Right ventricle myocardium superior (tissue), 1 donor: ENCODE data around the gene DCN. TPM values are rescaled to one million over a fixed set of nuclear protein-coding genes. Genes with fewer than 3 reads are reported as not detected.
A peak's percentile ranks its signal among the peaks of the same experiment; 100 is the strongest.

Source experiments
- ATAC-seq: fragments of 200-7000 bp; cut with Tn5 transposase; one replicate; pipeline ENCODE4 v1.9.1; 2020; ENCODE audit warnings: mild to moderate bottlenecking; ENCODE audit not compliant: poor library complexity
- DNase-seq: peaks from one replicate; pipeline ENCODE4 v3.0.0-alpha.2; 2020
- intact Hi-C: fragments of 100-400 bp; cut with DNase I; formaldehyde crosslinking; loops from one replicate; pipeline ENCODE4 v1.11.2; 2022
- total RNA-seq: library from RNA; stranded (reverse); fragmentation: NEBNext Ultra II Directional; extraction: Animal tissue kit (Norgen Biotek cat#: 25700); gene quantifications from one replicate; pipeline ENCODE4 v1.2.1, GENCODE V29; 2021
- donor health status: DM: no; HTN: yes; CAD: no; lungs with severe emphysema.

The DCN gene
- total RNA-seq, 1 donor from 2014 or later: 800 TPM

DNA sequence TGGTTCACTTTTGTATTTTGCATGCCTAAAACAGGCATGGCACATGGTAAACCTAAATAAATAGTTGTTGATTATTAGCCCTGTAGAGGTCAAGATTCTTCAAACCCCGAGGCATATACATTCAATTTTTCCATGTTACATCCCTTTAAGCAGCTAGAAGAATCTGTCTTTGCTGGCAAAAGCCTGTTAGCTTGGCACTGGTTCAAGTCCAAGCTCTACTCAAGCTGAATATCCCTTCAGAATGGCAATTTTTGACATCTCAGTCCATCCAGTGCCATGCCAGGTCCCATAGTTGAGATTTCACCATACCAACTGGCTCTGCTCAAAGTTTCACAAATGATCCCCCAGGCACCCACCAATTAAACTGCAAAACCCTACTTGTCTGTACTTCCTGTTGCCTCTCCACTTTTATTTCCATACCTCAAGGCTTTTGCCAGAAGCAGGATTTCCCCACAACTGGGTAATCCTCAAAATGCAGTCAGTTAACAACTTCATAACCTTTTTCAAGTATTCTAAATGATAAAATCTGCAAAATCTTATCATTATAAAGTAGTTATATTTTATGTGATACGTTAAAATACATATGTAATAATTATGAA is 9.0 kb upstream of the DCN start:
- DNase-seq (no peak), ATAC-seq (no peak)
- intact Hi-C loops: no loop called here

DNA sequence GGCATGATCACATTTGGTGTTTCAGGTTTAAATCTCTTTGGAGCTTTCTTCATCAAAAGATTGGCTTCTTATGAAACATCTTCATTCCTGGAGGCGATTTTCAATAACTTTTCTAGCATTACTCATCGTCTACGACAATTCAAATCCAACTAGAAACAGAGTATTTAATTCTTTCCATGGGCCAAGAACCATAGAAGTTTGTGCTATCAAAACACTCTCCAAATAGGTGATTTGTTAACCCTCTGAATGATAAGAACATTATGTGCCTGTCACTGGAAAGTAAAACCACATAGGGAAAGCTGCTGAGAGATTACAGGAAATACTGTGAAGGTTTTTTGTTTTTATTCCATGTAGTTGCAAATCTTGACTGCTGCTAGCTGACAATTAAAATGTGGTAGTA is 6.9 kb upstream of the DCN start:
- intact Hi-C loops: no loop called here
- DNase-seq: no peak
- no peak for ATAC-seq

DNA sequence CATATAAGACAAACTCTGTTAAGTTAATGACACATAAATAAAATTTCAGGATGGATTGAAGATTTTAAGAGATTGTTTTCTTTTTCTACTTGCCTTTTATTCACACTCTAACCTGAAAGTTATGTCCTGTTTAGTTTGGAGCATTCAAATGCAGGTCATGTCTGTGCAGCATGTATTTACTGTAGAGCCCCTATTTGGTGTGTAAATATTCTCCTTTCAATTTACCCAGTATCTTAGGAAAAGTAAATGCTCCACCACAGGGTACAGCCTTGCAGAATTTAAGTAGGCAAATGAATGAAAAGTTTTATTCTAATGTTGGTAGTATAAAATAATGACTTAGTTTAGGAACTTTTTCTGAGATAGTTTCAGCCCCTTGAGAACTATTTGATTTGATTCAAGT is 6.2 kb upstream of the DCN start:
- no peak for DNase-seq
- no peak for ATAC-seq
- intact Hi-C loops: no loop called here

DNA sequence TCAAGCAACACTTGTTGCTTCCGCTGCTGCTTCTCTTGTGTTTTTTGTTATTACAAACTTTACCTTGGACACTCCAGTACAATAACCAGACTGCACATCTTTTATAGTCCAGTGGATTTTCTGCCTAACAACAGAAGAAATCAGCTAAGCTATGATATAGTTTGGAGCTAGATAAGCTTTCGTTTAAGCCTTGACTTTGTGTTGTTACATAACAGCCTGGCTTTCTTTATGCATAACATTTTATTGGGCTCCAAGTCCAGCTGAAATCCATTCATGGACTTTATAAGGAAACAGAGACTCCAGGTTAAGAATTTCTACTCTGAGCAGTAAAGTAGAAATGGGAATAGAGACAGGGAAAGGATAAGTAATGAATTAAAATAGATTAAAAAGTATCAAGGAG is 3.5 kb upstream of the DCN start:
- DNase-seq (no peak), ATAC-seq (no peak)
- intact Hi-C loops: no loop called here

DNA sequence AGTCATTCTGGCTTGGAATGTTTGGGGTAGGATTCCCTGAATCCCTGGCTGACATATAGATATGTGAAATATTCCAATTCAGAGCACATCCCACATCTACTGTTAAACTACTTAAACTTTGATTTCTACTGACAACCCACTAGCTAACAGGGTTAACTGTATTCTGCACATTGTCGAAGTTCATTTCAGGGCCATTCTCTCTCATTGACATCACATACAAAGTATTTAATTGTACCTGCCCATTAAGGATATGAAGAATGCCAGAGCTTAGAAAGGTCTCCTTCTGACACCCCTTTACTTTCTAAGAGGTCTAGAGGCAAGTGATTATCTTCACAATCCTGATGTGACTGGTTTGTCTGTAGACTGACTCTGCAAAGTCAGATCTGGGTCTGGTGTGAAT is 2.8 kb upstream of the DCN start:
- intact Hi-C loops: no loop called here
- DNase-seq: no peak
- ATAC-seq: no peak

DNA sequence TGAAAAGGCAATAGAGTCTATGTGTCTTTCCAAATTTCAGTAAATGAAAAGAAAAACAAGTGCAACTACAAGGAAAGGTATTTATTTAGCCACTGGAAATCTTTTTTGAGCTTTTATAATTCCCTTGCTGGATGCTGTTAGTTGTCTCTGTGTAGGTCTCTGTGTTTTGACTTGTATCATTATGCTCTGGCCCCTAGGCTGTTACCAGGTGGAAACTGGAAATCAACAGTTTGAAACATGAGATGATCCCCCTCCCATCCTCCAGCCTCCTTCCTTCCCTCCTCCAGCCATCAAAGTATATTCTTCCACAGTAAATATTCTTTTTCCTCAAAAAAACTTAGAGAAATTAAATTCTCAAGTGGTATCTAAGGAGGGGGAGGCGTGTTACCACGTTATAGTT is 934 bp upstream of the DCN start:
- DNase-seq (no peak), ATAC-seq (no peak)
- intact Hi-C loops: no loop called here

DNA sequence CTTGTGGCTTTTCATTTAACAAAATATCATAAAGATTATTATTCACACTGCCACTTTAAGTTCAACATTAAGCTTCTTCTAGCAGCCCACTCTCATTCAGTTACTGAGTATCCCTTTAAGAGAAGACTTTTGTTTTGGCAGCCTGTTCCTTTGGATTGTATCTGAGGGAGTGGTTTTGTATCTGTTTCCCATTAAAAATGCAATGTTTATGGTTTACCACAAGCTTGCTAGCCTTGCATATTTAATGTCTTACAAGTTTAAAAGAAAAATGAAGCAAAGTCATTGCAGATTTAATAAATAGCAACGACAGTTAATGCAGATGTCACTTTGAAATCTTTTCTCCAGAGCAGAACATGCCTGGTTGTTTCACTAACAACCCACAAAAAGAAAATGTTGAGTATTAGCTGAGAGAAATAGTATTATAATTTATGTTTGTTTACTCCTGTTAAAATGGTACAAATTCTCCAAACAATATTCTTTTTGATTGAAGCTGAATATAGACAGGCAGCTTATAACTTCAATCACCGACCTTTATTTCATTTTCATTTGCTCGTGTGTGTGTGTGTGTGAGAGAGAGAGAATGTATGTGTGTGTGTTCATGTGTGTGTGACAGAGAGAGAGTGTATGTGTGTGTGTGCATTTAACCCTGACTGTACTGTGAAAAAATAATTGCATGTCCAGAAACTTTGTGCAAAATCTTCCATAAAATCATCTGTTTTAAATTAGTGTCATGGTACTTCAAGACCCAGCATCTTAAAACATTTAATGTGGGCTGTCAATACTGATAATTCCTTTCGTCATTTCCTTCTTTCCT is 1.8 kb downstream of the DCN start:
- intact Hi-C loops: no loop called here
- ATAC-seq: peak; percentile 70

DNA sequence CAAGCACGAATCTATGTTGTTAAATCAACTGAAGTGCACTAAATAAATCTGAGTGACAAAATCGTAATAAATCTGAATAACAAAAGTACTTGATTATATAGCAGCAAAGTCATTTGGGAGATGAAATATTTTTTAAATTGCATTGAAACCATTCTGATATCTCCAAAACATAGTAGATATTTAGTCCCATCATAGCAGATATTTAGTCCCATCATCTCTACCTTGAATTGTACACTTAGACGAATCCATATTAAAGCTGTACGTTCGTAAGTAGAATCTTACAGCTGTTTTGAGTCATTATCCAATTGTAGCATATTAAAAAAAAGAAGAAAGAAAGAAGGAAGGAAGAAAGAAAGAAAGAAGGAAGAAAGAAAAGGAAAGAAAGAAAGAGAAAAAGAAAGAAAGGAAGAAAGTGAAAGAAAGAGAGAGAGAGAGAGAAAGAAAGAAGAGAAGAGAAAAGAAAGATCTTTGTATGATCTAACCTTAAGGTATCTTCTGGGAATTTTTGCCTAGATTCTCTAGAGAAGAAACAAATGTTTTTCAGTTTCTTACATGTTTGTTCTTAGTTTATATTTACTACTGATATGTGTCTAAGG is 2.6 kb downstream of the DCN start:
- intact Hi-C loops: loop anchor here (5.0 kb wide), 1 partner anchor 152 kb away; no protein-coding TSS in a partner anchor
- no peak for ATAC-seq

More for the DNA sequence above, 1.8 kb downstream of the DCN start:
- no peak for DNase-seq

DNA sequence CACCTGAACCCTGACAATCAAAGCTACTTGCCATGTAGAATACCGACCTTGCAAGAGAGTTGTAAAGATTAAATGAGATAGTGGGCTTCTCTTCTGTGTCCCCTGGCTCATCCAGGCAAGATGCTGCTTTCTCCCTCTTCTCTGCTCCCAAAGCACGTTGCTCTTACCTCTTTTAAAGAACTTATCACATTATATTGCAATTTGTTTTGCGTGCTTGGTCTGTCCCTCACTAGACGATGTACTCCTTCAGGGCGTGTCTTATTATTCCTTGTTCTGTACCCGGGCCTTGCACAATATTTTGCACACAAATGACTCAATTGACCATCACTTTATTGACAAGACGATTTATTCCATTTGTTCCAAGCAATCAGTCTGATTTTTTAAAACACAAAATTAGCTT is 3.3 kb downstream of the DCN start:
- intact Hi-C loops: loop anchor here (5.0 kb wide), 1 partner anchor 153 kb away; no protein-coding TSS in a partner anchor

More for the DNA sequence above, 2.6 kb downstream of the DCN start:
- DNase-seq: no peak

DNA sequence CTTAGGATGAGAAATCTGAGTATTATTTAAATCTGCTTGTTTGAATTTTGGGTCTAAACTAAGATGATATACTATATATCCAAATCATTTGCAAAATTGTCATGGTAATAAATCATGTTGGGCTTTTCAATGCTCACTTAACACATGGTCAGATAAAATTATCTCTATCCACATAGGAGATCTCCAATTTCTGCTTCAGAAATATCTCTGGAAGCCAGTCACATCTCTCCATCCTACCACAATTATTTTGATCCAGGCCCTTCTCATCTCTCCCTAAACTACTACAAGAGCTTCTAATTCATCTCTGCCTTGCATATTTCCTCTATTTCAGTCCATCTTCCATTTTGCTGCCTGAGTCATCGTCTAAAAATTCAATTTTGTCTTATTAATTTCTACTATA is 3.8 kb downstream of the DCN start:
- DNase-seq (no peak), ATAC-seq (no peak)
- intact Hi-C loops: loop anchor here (5.0 kb wide), 1 partner anchor 154 kb away; no protein-coding TSS in a partner anchor

More for the DNA sequence above, 3.3 kb downstream of the DCN start:
- peak; percentile 75 for ATAC-seq
- no peak for DNase-seq

DNA sequence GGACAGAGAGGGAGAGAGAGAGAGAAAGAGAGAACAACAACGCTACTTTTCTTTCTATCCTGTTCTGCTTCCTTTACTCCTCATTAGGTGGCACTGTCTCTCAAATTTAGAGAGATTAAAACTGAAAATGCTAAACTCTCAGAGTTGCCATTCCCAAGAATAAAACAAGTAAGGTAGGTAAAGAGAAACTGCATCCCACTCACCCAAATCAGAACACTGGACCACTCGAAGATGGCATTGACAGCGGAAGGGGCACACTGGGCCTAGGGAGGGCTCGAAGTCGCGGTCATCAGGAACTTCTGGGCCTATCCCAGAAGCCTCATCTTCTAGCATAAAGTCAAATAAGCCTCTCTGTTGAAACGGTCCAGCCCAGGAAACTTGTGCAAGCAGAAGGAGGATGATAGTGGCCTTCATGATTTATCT is 4.5 kb downstream of the DCN start:
- DNase-seq (no peak), ATAC-seq (peak; percentile 40)
- intact Hi-C loops: loop anchor here (5.0 kb wide), 1 partner anchor 154 kb away; no protein-coding TSS in a partner anchor

DNA sequence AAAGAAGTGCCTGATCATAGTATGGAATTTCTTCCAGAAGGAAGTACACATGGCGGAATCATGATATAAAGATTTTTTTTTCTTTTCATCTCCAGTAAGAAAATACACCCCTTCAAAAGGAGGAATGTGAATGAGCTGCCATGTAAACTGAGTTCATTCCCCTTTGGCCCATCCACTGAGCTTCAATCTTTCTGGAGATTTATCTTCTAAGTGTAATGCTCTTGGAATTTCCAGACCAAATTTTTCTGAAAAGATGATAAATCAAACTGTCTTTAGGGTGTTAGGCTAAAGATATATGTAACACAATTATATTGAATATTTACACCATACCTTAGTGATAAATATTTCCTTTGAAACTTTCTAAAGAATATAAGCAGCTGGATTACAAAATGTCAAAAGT is 5.2 kb downstream of the DCN start:
- DNase-seq: no peak
- no peak for ATAC-seq
- intact Hi-C loops: loop anchor here (5.0 kb wide), 1 partner anchor 155 kb away; no protein-coding TSS in a partner anchor

DNA sequence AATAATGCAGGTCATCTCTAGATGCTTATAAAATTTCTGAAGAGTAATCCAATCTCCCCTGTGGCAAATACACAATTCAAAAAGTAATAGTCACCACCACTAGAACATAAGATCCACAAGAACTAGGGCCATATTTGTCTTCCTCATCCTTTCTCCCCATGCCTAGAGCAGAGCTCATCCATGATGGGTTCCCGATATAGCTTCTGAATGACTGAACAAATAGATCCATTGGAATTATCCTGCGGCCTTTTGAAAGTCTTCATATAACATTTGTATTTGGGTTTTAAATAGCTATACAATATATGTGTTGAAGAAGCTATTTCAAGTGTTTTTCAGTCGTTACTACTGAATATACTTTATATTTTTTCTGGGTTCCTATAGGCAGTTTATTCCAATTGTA is 5.7 kb downstream of the DCN start:
- ATAC-seq: no peak
- DNase-seq: no peak
- intact Hi-C loops: loop anchor here (5.0 kb wide), 1 partner anchor 155 kb away; no protein-coding TSS in a partner anchor

DNA sequence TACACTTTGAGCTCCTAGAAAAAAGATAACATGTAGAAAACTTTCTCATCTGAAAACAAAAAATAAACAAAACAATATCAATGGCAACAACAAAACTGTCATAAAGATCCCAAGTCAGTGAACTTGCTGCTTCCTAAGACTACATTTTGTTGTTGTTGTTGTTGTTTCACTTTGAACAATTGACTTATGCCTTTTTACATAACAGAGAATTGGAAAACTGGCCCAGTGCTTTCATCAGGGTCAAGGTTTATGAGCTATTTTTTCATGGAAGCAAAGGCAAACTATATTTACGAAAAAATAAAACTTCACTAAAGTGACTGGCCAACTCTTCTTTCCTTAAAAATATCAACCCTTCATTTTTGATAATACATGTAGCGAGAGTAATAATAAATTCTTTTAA is 6.3 kb downstream of the DCN start:
- intact Hi-C loops: loop anchor here (5.0 kb wide), 1 partner anchor 156 kb away; no protein-coding TSS in a partner anchor
- DNase-seq: no peak
- no peak for ATAC-seq

DNA sequence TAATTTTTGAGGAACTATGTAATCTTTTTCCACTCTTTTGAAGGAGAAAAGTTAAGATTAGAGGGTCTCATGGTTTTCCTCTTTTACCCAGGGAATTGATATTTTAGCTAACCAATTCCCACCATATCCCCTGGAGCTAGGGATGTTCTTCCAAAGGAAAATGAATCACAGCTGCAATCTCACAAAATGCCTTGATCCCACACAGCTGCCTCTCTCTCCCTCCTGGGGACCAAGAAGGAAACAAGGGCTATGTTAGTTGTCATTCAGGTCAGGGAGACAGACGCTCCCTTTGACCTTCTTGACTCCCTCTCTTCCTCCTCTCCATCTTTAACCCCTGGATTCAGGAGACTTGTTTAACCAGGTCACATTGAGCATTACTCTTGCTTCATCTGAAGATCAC is 9.5 kb downstream of the DCN start:
- intact Hi-C loops: no loop called here
- ATAC-seq: peak; percentile 60
- DNase-seq: no peak

DNA sequence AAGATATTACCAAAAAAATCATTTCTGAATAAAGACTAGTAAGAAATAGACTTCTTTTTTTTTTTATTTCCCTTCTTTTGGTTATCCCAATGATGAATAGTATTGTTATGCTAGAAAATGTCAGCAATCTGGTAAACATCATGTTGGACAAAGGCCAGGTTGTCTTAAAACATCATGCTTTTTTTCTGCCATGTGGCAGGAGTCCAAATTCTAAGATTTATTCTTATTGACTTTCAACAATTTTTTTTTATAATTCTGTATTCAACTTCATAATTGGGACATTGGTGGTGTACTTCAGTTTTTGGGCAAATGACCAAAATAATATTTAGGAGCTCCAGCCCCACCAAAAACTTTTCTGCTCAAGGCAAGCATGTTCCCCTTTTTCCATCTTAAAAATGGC is 10.5 kb downstream of the DCN start:
- intact Hi-C loops: no loop called here
- DNase-seq (no peak), ATAC-seq (no peak)

DNA sequence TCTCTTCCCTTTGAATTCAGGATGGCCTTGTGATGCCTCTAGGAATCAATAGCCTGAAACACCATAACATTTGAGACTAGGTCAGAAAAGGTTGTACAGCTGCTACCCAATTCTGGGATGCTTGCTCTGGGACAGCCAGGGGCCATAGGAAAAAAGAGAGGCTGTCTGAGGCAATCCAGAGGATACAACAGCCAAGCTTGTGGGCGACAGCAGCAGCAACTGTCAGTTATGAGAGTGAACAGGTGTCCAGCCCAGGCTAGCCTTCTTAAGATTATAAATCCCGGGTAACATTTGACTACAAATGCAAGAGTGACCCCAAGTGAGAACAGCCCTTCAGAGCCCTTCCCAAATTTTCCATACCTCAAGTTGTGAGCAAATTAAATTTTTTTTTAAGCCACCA is 11.1 kb downstream of the DCN start:
- DNase-seq (peak; percentile 37), ATAC-seq (no peak)
- intact Hi-C loops: no loop called here

DNA sequence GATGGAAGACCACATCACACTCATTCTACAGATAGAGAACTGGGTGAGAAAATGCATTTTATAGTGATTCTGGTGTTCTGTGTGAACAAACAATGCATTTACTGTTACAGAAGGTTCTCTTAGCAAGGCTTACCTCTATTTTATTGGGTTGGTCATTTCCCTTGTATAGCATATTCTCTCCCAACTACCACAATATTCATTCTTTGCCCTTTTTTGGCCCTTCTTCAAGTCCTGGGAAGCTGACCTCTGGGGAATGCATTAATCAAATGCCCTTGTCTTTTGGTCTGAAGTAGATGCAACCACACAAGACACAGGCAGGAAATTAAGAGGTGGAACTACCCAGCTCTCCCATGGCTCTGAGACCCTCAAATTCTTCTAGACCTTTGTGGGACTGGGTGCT is 19.5 kb downstream of the DCN start:
- no peak for DNase-seq
- ATAC-seq: no peak

DNA sequence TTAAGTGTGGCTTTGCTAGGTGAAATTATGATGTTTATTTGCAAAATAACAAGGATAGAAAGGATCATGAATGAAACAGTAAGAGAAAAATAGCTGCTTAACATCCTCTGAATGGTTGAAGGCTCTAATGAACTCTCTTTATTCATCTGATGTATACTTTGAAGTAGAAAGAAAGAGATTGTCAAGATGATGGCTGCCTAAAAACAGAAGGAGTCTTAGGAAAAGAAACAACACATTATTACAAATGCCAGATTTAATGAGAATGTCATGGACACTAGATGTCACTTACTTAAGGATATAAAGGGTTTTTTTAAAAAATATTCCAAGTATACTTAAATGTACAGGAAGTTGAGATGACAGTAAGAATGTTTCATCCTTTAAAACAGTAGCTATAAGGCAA is 21.6 kb downstream of the DCN start:
- DNase-seq: no peak
- no peak for ATAC-seq
- intact Hi-C loops: no loop called here

More for the DNA sequence above, 19.5 kb downstream of the DCN start:
- intact Hi-C loops: no loop called here

DNA sequence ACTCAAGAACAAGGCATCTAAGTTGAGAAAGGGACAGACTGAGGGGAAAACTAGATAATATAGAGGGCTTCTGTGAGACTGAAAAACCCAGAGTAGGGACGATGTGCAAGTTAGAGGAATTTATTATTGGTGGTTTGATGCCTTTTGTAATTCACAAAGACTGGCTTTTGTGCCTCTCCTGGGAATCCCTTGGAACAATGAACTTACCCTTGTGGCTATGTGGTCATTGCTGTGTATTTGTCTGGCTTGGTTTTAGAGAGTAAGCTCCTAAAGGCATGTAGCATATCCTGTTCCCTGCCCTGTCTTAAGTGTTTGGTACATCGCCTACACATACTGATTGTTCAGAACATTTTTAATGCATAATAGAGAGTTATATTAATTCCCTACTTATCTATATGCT is 26.6 kb downstream of the DCN start:
- peak; percentile 45 for ATAC-seq
- no peak for DNase-seq
- intact Hi-C loops: no loop called here
